ENCODE data around the gene FLNB.

DNA sequence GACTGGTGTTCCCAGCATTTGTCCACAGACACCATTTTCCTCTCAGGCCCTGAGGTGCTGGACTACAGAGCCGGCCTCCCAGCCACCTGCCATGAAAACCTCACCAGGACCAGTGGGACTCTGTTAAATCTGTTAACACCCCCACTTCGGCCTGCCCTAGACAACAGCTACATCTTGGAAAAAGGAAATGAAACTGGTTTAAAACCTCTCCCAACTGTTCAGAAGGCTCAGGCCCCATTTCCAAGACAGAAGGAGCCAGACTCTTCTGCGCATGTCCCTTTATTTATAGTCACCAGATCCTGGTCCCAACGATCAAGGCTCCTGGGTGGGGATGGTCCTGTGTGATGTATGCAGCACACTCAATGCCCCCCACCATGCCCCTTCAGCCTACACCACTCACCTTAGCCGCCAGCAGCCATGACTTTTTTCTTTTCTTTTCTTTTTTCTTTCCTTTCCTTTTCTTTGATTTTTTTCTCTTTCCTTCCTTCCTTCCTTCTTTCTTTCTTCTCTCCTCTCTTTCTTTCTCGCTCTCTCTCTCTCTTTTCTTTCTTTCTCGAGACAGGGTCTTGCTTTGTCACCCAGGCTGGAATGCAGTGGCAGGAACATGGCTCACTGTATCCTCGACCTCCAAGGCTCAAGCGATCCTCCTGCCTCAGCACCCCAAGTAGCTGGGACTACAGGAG is 25.5 kb upstream of the FLNB start:
- TF ChIP-seq, protein P1, sequence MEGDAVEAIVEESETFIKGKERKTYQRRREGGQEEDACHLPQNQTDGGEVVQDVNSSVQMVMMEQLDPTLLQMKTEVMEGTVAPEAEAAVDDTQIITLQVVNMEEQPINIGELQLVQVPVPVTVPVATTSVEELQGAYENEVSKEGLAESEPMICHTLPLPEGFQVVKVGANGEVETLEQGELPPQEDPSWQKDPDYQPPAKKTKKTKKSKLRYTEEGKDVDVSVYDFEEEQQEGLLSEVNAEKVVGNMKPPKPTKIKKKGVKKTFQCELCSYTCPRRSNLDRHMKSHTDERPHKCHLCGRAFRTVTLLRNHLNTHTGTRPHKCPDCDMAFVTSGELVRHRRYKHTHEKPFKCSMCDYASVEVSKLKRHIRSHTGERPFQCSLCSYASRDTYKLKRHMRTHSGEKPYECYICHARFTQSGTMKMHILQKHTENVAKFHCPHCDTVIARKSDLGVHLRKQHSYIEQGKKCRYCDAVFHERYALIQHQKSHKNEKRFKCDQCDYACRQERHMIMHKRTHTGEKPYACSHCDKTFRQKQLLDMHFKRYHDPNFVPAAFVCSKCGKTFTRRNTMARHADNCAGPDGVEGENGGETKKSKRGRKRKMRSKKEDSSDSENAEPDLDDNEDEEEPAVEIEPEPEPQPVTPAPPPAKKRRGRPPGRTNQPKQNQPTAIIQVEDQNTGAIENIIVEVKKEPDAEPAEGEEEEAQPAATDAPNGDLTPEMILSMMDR (IDR thresholded peaks at IDR 0.05 in 2 of 3, conservative IDR thresholded peaks at IDR 0.05 in 1 of 3; ENCODE audit: control insufficient read depth in 2 of 3, extremely low read depth in 1 of 3, insufficient read depth in 1 of 3, low read depth in 3 of 3, low read length in 3 of 3): no peak
- TF ChIP-seq PML (IDR thresholded peaks at IDR 0.05; ENCODE audit: low read length) (no peak), NFYA (IDR thresholded peaks at IDR 0.05; ENCODE audit: borderline replicate concordance, low read depth, low read length) (no peak), ESRRA (IDR thresholded peaks at IDR 0.05; ENCODE audit: low read length) (no peak), HDGF (IDR thresholded peaks at IDR 0.05) (no peak), YBX1 (IDR thresholded peaks at IDR 0.05) (no peak), POLR2A (IDR thresholded peaks at IDR 0.05; ENCODE audit: low read depth, low read length) (no peak), IRF4 (IDR thresholded peaks at IDR 0.05; ENCODE audit: low read depth, low read length) (no peak), HDAC2 (IDR thresholded peaks at IDR 0.05) (no peak), EP300 (IDR thresholded peaks at IDR 0.05; ENCODE audit: borderline replicate concordance in 1 of 2, control insufficient read depth in 1 of 2, low read depth in 2 of 2, low read length in 2 of 2) (no peak)
- TF ChIP-seq, protein P2, sequence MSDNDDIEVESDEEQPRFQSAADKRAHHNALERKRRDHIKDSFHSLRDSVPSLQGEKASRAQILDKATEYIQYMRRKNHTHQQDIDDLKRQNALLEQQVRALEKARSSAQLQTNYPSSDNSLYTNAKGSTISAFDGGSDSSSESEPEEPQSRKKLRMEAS (IDR thresholded peaks at IDR 0.05; ENCODE audit: low read depth, low read length): no peak
- TF ChIP-seq, protein P3, sequence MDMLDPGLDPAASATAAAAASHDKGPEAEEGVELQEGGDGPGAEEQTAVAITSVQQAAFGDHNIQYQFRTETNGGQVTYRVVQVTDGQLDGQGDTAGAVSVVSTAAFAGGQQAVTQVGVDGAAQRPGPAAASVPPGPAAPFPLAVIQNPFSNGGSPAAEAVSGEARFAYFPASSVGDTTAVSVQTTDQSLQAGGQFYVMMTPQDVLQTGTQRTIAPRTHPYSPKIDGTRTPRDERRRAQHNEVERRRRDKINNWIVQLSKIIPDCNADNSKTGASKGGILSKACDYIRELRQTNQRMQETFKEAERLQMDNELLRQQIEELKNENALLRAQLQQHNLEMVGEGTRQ (IDR thresholded peaks at IDR 0.05; ENCODE audit: borderline replicate concordance, low read depth, low read length): no peak

Measured in GM12878 (cell line).